Activated CD4-positive, alpha-beta T cell treated with anti-CD3 and anti-CD28 coated beads, Interleukin-2, amount 50 U/mL, for 48 hours (primary cell): ENCODE results near the gene CANT1.

Experiments
- DNase-seq, 2 experiments: peaks; one replicate each; pipeline ENCODE4 v3.0.0-alpha.2; 2020

Gene CANT1

GRCh38 chr17:79007504-79008381, 1.8 kb downstream of the CANT1 start:
- no peak for DNase-seq

GRCh38 chr17:79006794-79007503, 2.6 kb downstream of the CANT1 start:
- no peak for DNase-seq

DNA sequence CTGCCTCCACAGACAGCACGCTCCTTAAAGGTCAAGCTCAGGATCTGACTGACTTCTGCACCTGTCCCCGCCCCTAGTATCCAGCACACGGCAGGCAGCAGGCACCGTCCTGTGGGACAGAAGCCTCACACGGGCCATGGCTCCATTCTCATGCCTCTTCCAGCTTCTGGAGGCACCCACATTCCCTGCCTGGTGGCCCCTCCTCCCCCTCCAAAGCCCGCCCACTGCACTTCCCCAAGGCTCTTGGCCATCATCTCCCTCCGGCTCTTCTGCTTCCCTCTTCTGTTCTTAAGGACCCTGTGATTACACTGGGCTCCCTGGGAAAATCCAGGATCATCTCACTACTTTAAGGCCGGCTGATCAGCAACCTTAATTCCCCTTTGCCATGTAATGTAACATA, 3.5 kb downstream of the CANT1 start:
- DNase-seq: no peak

- DNase-seq: no peak
These were observed 4.3 kb downstream of the CANT1 start for GRCh38 chr17:79005063-79005861.

DNA sequence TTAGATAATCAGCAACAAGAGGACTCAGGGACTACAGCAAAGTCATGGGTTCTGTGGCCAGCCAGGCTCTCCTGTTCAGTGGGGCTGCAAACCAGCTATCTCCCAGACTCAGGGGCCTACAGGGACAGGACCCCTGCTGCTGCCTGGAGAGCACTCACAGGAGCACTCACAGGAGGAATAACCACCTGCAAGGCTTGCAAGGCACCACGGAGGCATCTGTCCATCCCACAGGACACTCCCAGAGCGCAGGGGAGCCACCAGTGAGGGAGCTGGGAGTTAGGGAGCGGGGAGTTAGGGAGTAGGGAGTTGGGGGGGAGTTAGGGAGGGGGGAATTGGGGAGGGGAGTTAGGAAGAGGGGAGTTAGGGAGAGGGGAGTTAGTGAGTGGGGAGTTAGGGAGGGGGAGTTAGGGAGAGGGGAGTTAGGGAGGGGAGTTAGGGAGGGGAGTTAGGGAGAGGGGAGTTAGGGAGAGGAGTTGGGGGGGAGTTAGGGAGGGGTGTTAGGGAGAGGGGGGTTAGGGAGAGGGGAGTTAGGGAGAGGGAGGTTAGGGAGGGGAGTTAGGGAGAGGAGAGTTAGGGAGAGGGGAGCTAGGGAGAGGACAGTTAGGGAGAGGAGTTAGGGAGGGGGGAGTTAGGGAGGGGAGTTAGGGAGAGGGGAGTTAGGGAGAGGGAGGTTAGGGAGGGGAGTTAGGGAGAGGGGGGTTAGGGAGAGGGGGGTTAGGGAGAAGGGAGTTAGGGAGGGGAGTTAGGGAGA, 5.7 kb downstream of the CANT1 start:
- no peak for DNase-seq

DNA sequence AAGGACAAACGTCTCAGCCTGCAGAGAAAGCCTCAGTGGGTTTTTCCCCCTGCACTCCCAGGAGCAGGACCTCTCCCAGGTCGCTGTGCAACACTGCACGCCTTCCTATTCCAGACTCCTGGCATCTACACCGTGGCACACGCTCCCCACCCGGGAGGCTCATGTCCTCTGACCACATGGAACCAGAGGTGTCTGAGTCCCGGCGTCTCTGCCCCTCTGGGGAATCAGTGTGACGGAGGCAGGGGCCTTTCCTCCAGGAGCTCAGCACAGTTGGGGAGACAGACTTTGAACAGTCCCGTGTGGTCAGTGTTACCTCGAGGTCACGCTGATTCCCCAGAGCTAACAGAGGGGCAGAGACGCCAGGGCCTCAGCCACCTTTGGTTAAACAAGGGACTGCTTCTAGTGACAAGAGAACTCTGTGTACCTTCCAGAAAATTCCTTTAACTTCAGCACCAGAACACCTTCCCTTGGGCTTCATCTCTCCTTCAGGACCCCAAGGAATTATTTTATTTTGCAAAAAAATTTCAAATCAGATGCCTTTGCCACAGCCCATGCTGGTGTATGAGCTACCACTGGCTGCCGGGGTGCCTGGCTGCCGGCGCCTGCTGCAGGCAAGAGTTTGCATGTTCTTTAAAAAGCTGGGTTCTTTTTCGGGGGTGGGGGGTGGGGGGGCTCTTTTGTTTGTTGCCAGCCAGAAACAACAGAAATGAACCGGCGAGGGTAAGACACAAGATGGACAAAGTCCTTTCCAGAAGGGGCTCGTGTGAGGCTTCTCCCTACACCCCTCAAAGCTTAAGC, 6.6 kb downstream of the CANT1 start:
- no peak for DNase-seq

- no peak for DNase-seq
These were observed 7.3 kb downstream of the CANT1 start for GRCh38 chr17:79002291-79002690.

DNA sequence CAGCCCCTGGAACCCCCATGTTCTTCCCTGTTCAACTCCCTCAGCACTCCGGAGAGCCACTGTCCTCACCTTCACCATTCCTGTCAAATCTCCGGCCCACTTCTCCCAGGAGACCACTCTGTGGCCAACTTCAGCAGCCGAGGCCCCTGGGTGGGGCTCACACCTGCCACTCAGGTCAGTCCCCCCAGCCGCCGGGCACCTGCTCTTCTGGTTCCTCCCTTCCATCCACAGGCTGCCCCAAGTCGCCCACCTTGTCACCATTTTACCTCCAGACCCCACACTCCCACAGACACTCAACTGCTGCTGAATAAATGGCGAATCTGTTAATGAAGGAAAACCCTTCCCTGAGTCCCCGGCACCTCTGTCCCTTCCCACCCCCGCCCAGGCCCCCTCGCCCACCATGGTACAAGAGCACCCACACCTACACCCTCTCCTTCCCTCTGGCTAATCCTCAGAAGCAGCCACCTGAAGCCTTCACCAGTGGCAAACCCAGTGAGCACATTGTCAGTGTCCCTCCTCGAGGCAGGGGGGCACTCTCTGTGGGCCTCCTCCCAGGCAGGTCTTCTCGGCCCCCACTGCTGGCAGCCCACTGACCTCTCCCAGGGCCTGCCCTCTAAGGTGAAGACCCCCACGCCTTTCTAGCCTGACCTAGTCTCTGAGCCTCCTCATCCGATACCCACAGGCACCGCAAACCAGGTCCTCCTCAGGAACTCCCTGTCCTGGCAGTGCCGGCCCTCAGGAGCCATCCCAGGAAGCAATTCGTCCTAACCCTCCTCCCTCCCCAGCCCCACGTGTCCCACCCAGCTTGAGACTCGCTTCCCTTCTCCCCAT, 8.2 kb downstream of the CANT1 start:
- DNase-seq: no peak

DNA sequence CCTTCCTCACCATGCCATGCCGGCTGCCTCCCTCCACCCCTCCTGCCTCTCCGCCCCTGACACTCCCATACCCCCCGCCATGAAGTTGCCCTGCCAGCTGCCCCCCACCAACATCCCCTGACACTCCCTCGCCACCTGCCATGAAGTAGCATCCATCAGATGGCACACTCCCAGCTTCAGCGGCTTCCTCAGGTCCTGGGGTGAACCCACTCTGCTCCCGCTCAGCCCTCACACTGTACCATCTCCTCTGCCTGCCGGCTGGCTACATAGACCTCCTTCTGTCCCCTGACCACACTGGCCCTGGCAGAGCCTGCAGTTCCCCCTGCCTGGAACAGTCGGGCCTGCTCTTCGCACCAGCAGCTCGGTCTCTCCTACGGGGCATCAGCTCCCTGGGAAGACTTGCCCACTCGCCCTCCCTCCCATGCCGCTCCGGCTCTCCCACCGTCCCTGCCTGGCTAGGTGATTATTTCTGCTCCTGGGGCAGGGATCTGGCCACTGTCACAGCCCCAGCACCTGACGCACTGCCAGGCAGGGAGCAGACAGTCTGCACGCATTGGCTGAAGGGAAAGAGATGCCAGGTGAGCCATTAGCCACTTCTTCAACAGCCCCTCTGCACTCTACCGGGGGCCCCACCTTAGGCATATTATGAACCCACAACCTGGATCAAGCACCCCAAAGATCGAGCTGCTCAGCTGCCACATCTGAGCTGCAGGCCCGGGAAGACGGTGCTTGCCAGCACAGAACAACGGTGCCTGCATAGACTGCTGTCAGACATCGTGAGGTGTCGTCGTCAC, 9.0 kb downstream of the CANT1 start:
- DNase-seq: no peak

DNA sequence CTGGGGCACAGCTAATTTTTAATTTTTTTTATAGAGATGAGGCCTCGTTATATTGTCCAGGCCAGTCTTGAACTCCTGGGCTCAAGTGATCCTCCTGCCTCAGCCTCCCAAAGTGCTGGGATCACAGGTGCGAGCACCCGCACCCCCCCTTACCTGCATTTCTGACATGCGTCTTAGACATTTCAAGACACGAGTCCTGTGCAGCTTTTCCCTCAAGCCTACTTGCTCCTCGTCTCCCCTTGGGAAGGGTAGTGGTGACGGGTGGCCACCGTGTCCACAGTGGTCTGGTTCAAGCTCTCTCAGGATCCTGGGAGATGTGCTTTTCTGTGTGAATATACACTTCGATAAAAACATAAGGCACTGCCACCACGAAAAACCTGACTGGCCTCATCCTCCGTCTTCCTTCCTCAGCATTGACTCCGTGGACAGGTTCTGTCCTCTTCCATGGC, 9.6 kb downstream of the CANT1 start:
- DNase-seq: no peak

DNA sequence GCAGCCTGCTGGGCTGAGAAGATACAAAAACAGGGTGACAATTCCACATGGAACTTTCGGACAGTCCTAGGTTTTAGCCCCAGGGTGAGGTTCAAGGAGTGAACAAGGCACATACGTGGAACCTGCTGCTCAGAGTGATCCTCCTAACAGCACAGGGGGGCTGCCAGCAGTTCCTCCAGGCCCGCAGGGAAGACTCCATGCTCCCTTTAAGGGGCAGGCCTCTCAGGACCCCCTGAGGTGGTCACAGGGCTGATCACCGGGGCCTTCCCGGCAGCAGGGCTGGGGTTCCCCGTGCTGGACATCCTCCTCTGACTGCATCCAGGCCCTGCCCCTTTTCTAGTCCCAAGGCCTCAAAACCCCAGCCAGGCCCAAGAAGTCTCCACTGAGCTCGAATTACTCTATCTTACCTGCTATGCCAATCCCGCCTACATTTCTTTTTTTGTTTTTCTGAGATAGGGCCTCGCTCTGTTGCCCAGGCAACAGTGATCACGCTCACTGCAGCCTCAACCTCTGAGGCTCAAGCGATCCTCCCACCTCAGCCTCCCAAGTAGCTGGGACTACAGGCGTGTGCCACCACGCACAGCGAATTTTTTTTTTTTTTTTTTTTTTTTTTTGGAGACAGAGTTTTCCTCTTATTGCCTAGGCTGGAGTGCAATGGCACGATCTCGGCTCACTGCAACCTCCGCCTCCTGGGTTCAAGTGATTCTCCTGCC, 10.4 kb downstream of the CANT1 start:
- DNase-seq: no peak

DNA sequence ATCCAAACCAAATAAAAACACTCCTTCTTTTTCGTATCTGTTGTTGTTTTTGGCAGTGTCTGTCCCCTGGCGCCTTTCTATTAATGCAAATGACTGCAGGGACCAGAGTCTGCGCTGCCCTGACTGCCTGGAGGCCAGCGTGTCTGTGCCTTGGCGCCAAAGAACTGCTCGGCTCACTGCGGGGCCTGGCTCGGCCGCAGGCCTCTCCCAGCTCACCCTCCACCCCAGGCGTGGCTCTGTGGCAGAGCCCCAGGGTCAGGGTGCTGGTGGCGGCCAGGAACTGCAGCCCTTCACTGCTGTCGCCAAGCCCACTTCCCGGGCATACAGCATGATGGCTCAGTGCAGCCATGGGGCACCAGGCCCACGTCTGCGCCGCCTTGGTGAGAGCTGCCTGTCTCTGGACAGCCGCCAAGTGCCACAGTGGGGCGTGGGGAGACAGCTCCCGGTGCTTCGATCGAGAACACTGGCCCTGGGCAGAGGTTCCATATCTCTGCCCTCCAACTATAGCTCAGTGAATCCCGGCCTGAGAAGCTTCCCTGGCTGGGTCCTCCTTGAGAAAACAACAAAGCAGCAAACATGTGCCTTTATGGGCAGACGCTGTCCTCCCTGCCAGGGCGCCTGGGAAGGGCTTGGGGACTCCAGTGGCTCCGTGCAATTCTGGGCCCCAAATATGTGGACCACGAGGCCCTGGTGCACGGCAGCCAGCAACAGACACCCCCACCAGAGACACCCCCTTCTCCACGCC, 11.1 kb downstream of the CANT1 start:
- DNase-seq: no peak

DNA sequence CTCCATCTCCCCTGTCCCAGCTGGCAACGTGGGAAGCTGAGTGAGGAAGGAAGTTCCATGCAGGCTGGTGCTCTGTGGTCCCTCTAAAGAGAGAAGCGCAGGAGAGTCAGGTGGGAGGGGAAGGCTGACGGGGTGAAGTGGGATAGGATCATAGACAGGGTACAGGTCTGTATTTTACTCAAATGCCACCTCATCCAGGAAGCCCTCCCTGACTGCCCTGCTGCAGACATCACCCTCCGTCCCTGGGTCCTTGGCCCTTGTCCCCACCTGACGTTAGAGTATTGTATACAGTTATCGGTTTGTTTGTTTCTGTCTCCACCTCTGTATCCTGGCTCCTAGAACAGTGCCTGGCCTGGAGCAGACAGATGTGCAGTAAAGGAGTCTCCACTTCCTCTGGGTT, 11.7 kb downstream of the CANT1 start:
- DNase-seq: no peak

- DNase-seq: no peak
These were observed 12.3 kb downstream of the CANT1 start for GRCh38 chr17:78997231-78997741.

DNA sequence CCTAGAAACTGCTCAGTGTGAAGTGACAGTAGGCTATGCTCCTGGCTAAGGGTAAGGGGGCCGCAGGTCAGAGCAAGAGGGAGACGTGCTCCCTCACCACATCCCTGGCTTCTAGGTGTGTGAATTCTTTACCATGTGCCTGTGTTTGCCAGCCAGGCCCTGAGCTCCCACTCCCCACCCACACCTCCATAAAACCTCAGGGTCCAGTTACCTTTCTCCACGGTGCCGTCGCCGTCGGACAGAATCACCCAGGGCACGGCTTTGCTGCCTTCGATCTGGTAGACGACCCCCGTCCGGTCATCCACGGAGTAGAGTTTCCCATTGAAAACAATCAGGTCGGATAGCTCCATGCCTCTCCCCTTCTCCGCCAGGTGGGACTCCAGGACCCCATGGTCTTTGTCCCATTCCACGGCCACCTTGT, 12.8 kb downstream of the CANT1 start:
- no peak for DNase-seq

- DNase-seq: no peak
These were observed 13.7 kb downstream of the CANT1 start for GRCh38 chr17:78995761-78996451.

DNA sequence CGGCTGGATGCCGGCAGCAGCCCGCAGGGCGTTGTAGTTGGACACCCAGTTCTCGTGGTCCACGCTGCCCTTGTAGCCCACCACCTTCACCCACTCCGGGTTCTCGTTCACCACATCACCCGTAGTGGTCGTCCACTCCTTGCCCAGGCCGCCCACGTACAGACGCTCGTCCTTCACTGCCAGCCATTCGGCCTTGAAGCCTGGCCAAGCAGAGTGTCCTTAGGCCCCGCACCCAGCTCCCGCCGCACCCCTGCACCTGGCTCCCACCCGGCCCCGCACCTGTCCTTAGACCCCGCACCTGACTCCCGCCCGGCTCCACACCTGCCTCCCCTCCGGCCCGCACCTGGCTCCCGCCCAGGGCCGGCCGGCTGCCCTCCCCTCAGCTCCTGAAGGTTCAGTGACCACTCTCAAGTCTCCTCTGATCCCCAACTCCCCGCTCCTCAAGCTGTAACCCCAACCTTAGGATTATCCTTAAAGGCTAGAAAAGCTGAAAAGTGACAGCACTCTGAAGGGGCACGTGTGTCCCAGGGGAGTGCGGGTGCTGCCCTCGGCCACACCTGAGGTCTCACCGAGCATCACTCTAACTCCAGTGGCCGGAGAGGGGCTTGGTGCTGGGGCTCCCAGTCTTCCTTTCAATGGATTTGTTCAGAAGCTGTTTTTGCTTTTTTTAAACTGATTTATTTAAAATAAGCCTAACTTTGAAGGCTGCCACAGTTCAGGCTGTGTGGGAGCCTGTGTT, 14.4 kb downstream of the CANT1 start:
- DNase-seq: no peak
